ENCODE results near the gene STAU1. TPM values are rescaled to one million over a fixed set of nuclear protein-coding genes. Genes with fewer than 3 reads are reported as not detected.

The STAU1 gene
- total and polyA plus RNA-seq, 9 donors: 37.2 to 113 (median 70.5) TPM

- TF ChIP-seq POLR2A (IDR thresholded peaks at IDR 0.05) (no peak), EP300 (IDR thresholded peaks at IDR 0.05) (no peak), CTCF (IDR thresholded peaks at IDR 0.05) (no peak)
- H3K4me1 ChIP-seq (ENCODE audit: insufficient read depth): no peaks in the 10 kb centered on the region
- no peaks in the 10 kb centered on the region for H3K36me3 ChIP-seq
- no peaks in the 10 kb centered on the region for H3K9me3 ChIP-seq
- WGBS, 3 donors: 87 to 90% (median 89%) methylated on average over 7 of the region's 7 CpGs
- H3K27ac ChIP-seq: no peak overlapping the region
- no peak overlapping the region for H3K4me3 ChIP-seq
- no peaks in the 10 kb centered on the region for H3K27me3 ChIP-seq
- intact Hi-C loops (cut with DNase I): no loop called here
- no peak for DNase-seq
Measured at GRCh38 chr20:49119988-49120387, 68.1 kb downstream of the STAU1 start.

DNA sequence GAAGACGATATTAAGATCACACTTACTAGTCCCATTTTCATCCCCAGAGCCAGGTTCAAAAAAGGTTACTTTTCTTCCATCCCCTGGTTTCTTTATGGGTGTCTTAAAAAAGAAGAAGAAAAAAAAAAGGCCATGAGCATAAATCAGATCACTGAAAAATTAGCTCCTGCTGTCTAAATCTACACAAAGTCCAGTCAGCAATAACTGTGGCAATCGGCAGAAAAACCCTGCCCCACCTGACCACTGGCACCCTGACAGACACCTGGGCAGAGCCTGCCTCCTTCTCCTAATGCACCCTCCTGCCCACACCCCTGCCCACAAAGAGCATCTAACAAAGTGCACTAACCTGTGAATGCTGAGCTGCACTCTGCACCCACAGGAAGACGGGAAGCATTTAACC is 69.8 kb downstream of the STAU1 start:
- WGBS, 3 donors: 78 to 85% (median 85%) methylated on average over 3 of the region's 3 CpGs
- H3K36me3 ChIP-seq: no peaks in the 10 kb centered on the region
- H3K27me3 ChIP-seq: no peaks in the 10 kb centered on the region
- TF ChIP-seq CTCF (IDR thresholded peaks at IDR 0.05): no peak
- TF ChIP-seq EP300 (IDR thresholded peaks at IDR 0.05): no peak
- TF ChIP-seq POLR2A (IDR thresholded peaks at IDR 0.05): no peak
- no peaks in the 10 kb centered on the region for H3K9me3 ChIP-seq
- DNase-seq: no peak
- intact Hi-C loops (cut with DNase I): no loop called here
- H3K4me1 ChIP-seq (ENCODE audit: insufficient read depth): no peaks in the 10 kb centered on the region
- no peak overlapping the region for H3K4me3 ChIP-seq
- H3K27ac ChIP-seq: no peak overlapping the region

GRCh38 chr20:49115564-49115963 is 72.6 kb downstream of the STAU1 start:
- Histone ChIP-seq H3K27me3 (no peaks in the 10 kb centered on the region), H3K9me3 (no peaks in the 10 kb centered on the region), H3K27ac (no peak overlapping the region), H3K4me1 (ENCODE audit: insufficient read depth) (no peaks in the 10 kb centered on the region), H3K36me3 (no peaks in the 10 kb centered on the region), H3K4me3 (no peak overlapping the region)
- intact Hi-C loops (cut with DNase I): no loop called here
- WGBS, 3 donors: 17 to 53% (median 22%) methylated on average over 7 of the region's 7 CpGs
- peak; percentile 29 to 52 (median 40) for DNase-seq
- no peak for TF ChIP-seq POLR2A (IDR thresholded peaks at IDR 0.05)
- TF ChIP-seq EP300 (IDR thresholded peaks at IDR 0.05): no peak
- TF ChIP-seq CTCF (IDR thresholded peaks at IDR 0.05): no peak

DNA sequence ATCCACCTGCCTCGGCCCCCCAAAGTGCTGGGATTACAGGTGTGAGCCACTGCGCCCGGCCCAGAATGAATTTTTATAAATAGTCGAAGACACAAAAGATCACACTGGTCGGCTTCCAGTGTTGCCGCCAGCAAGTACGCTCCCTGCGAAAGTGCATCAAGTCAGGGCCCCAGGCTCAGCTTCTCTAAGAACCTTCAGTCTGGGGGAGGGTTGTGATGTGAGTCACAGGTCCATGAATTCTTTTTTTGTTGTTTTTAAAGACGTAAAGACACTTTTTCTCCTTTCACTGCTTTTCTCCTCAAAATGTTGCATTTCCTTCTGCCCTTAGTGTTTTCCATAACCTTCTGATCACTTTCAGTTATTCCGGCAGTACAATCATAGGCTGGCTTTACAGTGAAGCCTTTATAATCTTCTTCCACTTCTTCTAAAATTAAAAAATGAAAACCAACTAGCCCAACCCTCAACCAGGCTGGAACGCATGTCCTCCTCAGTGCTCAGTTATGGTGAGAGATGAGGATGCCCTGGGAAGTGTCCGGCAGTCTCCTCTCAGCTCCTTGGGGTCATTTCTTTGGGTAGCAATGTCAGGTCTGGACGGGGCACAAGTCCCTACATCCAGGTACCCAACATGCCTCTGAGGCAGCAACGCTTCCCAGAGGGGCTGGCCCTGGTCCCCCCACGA is 75.4 kb downstream of the STAU1 start:
- no peak for DNase-seq
- Histone ChIP-seq H3K27me3 (no peaks in the 10 kb centered on the region), H3K27ac (no peak overlapping the region), H3K9me3 (no peaks in the 10 kb centered on the region), H3K36me3 (no peaks in the 10 kb centered on the region), H3K4me3 (no peak overlapping the region), H3K4me1 (ENCODE audit: insufficient read depth) (no peaks in the 10 kb centered on the region)
- WGBS, 3 donors: 85 to 87% (median 85%) methylated on average over 15 of the region's 15 CpGs
- TF ChIP-seq CTCF (IDR thresholded peaks at IDR 0.05) (no peak), POLR2A (IDR thresholded peaks at IDR 0.05) (no peak), EP300 (IDR thresholded peaks at IDR 0.05) (no peak)
- intact Hi-C loops (cut with DNase I): no loop called here

Measured in ovary (tissue), 9 donors.